ENCODE data around the gene KLLN. TPM values are rescaled to one million over a fixed set of nuclear protein-coding genes. Genes with fewer than 3 reads are reported as not detected.

Gene KLLN
- total RNA-seq, 1 experiment from 2014 or later, result 1.3 TPM

DNA sequence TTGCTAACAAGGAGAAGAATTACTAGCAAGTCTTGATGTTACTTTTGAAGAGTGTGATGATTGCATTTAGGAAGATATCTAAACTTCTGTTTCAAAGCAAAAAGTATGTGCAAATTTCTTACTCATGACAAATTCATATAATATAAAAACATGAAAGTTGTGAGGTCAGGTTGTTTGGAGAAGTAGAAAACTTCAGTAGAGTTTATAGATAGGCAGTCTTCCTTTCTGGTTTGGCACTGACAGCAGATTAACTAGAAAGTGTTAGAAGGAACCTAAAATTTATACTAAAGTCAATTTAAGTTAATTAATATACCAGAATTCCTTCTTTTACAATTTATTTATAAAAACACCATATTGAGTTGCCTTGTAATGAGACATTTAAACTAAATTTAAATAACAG is 17.0 kb upstream of the KLLN start:
- H3K27me3 ChIP-seq (ENCODE audit: control insufficient read depth, insufficient read depth, low read length), result no peaks in the 10 kb centered on the region
- H3K27ac ChIP-seq (ENCODE audit: low read length), result no peak overlapping the region
- no peak overlapping the region for H3K4me3 ChIP-seq (ENCODE audit: low read depth in 2 of 2, low read length in 2 of 2)
- no peak for ATAC-seq
- H3K4me1 ChIP-seq (ENCODE audit: control insufficient read depth, insufficient read depth, low read length), result no peaks in the 10 kb centered on the region
- in situ Hi-C loops (cut with HindIII; ENCODE audit: low pct_unique_long_range_greater_than_20kb, low sequenced_read_pairs) (no loop called here), intact Hi-C loops (cut with micrococcal nuclease; ENCODE audit: unreplicated experiment) (no loop called here)
- CTCF ChIA-PET, result no interaction called here
- DNase-seq (ENCODE audit: low read depth, low spot score), result no peak
- H3K9me3 ChIP-seq (ENCODE audit: control insufficient read depth, insufficient read depth, low read depth, low read length), result no peaks in the 10 kb centered on the region; the same call in 1 of the 2 replicates
- TF ChIP-seq, protein P1, sequence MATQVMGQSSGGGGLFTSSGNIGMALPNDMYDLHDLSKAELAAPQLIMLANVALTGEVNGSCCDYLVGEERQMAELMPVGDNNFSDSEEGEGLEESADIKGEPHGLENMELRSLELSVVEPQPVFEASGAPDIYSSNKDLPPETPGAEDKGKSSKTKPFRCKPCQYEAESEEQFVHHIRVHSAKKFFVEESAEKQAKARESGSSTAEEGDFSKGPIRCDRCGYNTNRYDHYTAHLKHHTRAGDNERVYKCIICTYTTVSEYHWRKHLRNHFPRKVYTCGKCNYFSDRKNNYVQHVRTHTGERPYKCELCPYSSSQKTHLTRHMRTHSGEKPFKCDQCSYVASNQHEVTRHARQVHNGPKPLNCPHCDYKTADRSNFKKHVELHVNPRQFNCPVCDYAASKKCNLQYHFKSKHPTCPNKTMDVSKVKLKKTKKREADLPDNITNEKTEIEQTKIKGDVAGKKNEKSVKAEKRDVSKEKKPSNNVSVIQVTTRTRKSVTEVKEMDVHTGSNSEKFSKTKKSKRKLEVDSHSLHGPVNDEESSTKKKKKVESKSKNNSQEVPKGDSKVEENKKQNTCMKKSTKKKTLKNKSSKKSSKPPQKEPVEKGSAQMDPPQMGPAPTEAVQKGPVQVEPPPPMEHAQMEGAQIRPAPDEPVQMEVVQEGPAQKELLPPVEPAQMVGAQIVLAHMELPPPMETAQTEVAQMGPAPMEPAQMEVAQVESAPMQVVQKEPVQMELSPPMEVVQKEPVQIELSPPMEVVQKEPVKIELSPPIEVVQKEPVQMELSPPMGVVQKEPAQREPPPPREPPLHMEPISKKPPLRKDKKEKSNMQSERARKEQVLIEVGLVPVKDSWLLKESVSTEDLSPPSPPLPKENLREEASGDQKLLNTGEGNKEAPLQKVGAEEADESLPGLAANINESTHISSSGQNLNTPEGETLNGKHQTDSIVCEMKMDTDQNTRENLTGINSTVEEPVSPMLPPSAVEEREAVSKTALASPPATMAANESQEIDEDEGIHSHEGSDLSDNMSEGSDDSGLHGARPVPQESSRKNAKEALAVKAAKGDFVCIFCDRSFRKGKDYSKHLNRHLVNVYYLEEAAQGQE (IDR thresholded peaks at IDR 0.05; ENCODE audit: insufficient read depth in 1 of 2, low read depth in 2 of 2, low read length in 1 of 2), result no peak
- TF ChIP-seq, protein P2, sequence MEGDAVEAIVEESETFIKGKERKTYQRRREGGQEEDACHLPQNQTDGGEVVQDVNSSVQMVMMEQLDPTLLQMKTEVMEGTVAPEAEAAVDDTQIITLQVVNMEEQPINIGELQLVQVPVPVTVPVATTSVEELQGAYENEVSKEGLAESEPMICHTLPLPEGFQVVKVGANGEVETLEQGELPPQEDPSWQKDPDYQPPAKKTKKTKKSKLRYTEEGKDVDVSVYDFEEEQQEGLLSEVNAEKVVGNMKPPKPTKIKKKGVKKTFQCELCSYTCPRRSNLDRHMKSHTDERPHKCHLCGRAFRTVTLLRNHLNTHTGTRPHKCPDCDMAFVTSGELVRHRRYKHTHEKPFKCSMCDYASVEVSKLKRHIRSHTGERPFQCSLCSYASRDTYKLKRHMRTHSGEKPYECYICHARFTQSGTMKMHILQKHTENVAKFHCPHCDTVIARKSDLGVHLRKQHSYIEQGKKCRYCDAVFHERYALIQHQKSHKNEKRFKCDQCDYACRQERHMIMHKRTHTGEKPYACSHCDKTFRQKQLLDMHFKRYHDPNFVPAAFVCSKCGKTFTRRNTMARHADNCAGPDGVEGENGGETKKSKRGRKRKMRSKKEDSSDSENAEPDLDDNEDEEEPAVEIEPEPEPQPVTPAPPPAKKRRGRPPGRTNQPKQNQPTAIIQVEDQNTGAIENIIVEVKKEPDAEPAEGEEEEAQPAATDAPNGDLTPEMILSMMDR (IDR thresholded peaks at IDR 0.05), result no peak
- no peak for TF ChIP-seq TCF7L2 (IDR thresholded peaks at IDR 0.05; ENCODE audit: low read depth, low read length)
- no peak for TF ChIP-seq SIN3A (IDR thresholded peaks at IDR 0.05; ENCODE audit: borderline replicate concordance, insufficient read depth, low read depth, low read length)
- TF ChIP-seq POLR2AphosphoS5 (IDR thresholded peaks at IDR 0.05; ENCODE audit: low read depth, low read length), result no peak
- TSS peak; percentile 4 for BruUV-seq (replicated peaks)
- POLR2A ChIA-PET, result no interaction called here
- H3K36me3 ChIP-seq (ENCODE audit: control insufficient read depth, insufficient read depth, low read length), result 0 out of 2 replicates have a peak, but pooled peaks cover 3% of the 10 kb centered on the region

- Histone ChIP-seq H3K4me1 (ENCODE audit: control insufficient read depth, insufficient read depth, low read length) (no peaks in the 10 kb centered on the region), H3K9me3 (ENCODE audit: control insufficient read depth, insufficient read depth, low read depth, low read length) (no peaks in the 10 kb centered on the region), H3K27ac (ENCODE audit: low read length) (no peak overlapping the region), H3K27me3 (ENCODE audit: control insufficient read depth, insufficient read depth, low read length) (no peaks in the 10 kb centered on the region), H3K4me3 (ENCODE audit: low read depth in 2 of 2, low read length in 2 of 2) (no peak overlapping the region), H3K36me3 (ENCODE audit: control insufficient read depth, insufficient read depth, low read length) (0 out of 2 replicates have a peak, but pooled peaks cover 3% of the 10 kb centered on the region)
- ChIA-PET CTCF (no interaction called here), POLR2A (interaction anchor here (0.5 to 0.7 kb wide), 2 partner anchors 211 to 263 kb away, joined by 5 to 6 read pairs; no protein-coding TSS in a partner anchor)
- no peak for TF ChIP-seq POLR2AphosphoS5 (IDR thresholded peaks at IDR 0.05; ENCODE audit: low read depth, low read length)
- DNase-seq (ENCODE audit: low read depth, low spot score) (no peak), ATAC-seq (no peak)
- intact Hi-C loops (cut with micrococcal nuclease; ENCODE audit: unreplicated experiment) (no loop called here), in situ Hi-C loops (cut with HindIII; ENCODE audit: low pct_unique_long_range_greater_than_20kb, low sequenced_read_pairs) (no loop called here)
- no TSS peak for BruUV-seq (replicated peaks)
Observed at GRCh38 chr10:87878664-87879459, 15.5 kb upstream of the KLLN start.
